ENCODE results near the gene AGFG1. TPM values are rescaled to one million over a fixed set of nuclear protein-coding genes. Genes with fewer than 3 reads are reported as not detected.

AGFG1 gene, protein sequence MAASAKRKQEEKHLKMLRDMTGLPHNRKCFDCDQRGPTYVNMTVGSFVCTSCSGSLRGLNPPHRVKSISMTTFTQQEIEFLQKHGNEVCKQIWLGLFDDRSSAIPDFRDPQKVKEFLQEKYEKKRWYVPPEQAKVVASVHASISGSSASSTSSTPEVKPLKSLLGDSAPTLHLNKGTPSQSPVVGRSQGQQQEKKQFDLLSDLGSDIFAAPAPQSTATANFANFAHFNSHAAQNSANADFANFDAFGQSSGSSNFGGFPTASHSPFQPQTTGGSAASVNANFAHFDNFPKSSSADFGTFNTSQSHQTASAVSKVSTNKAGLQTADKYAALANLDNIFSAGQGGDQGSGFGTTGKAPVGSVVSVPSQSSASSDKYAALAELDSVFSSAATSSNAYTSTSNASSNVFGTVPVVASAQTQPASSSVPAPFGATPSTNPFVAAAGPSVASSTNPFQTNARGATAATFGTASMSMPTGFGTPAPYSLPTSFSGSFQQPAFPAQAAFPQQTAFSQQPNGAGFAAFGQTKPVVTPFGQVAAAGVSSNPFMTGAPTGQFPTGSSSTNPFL
- 137 and 139 TPM in 2 replicates for total RNA-seq

- Mint-ChIP-seq H3K36me3 (ENCODE audit: low read depth) (no peaks in the 10 kb centered on the region), H3K27ac (peak within 1 kb of the TSS; percentile 78), H3K27me3 (ENCODE audit: low read depth) (no peaks in the 10 kb centered on the region), H3K9me3 (no peaks in the 10 kb centered on the region), H3K4me3 (ENCODE audit: low read depth) (peak within 1 kb of the TSS; percentile 88), H3K4me1 (ENCODE audit: low read depth) (peaks cover 31% of the 10 kb centered on the region)
- intact Hi-C loops (cut with micrococcal nuclease): loop anchor here (1.0 to 10.0 kb wide), 5 partner anchors 10 to 293 kb away; no protein-coding TSS in a partner anchor
- peak; percentile 81 for DNase-seq (ENCODE audit: low spot score)
These were observed at the start of gene AGFG1 for GRCh38 chr2:227471924-227472264. Gene AGFG1 (plus strand): TSS chr2:227472156. CDS start chr2:227472422, 266 bp downstream.

DNA sequence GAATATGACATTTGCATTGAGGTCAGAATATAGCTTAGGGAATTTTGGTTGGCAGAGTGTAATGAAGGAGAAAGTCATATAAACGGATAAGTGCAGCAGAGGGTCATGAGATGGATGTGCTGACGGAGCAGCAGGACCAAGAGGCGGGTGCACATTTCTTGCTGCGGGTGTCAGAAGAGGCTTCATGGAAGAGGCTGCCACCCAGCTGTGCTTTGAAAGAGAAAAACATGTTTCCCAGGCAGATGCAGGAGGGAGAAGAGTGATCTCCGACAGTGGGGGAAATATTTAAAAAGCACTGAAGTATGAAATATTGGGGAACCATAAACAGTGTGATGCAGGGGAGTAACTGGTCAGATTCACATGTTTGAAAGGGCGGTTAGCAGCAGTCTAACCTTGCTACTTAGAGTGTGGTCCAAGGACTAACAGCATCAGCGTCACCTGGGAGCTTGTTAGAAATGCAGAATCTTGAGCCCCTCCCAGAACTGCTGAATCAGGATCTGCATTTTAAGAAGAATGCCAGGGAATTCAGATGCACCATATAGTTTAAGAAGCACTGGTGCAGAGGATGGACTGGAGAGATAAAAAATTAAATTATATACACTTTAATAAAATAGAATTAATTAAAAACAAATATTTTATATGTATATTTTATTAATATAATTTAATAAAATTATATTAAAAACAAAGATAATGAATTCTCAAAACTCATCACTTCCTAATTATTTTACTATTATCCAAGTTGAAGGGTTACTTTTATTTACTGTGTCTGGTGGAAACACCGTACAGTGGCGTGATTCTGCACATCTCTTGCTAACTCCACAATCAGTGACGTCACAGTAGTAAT lies 48.1 kb upstream of the AGFG1 start:
- H3K36me3 Mint-ChIP-seq (ENCODE audit: low read depth): no peaks in the 10 kb centered on the region
- no peak overlapping the region for H3K27ac Mint-ChIP-seq
- H3K4me1 Mint-ChIP-seq (ENCODE audit: low read depth): peaks cover 4% of the 10 kb centered on the region
- no peaks in the 10 kb centered on the region for H3K27me3 Mint-ChIP-seq (ENCODE audit: low read depth)
- no peak for DNase-seq (ENCODE audit: low spot score)
- H3K9me3 Mint-ChIP-seq: no peaks in the 10 kb centered on the region
- intact Hi-C loops (cut with micrococcal nuclease): no loop called here
- no peak overlapping the region for H3K4me3 Mint-ChIP-seq (ENCODE audit: low read depth)

DNA sequence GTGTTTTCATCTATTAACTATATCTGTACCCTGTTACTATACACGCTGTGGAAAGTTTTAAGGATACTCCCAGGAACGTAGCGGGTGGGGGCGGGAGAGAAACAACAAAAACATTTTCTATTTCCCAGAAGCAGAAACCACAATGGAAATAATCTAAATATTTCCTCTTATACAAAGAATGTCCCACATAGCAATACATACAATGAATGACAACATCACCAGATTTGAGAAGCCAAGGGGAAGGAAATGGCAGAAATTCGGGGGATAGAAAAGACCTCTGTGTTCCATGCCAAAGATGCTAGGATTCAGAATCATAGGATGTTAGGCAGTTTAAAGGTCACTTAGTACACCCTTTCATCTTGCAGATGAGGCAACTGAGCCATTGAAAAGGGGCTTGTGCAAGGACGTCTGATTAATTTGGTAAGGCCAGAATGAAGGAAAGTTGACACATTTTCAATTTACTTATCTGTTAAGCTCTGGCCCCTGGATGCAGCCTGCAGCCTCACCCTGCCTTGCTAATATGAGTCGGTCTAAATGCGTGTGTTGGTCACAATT lies 43.1 kb upstream of the AGFG1 start:
- Mint-ChIP-seq H3K4me1 (ENCODE audit: low read depth) (peaks cover 5% of the 10 kb centered on the region), H3K9me3 (peaks cover 15% of the 10 kb centered on the region), H3K27ac (no peak overlapping the region), H3K4me3 (ENCODE audit: low read depth) (no peak overlapping the region), H3K36me3 (ENCODE audit: low read depth) (peaks cover 11% of the 10 kb centered on the region), H3K27me3 (ENCODE audit: low read depth) (no peaks in the 10 kb centered on the region)
- DNase-seq (ENCODE audit: low spot score): no peak
- intact Hi-C loops (cut with micrococcal nuclease): no loop called here

DNA sequence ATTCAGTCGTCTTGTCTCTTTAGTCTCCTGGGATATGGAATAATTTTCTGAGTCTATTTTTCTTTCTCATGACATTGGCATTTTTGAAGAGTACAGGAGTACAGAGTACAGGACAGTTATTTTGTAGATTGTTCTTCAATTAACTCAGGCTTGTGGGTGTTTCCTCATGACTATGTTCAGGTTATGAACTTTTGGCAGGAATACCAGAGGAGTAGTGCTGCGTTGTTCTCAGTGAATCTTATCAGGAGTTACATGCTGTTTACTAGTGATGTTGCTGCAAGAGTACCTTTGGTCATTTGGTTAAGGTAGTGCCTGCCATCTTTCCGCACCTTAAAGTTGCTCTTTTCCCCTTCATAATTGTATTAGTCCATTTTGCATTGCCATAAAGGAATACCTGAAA lies 41.3 kb upstream of the AGFG1 start:
- H3K4me3 Mint-ChIP-seq (ENCODE audit: low read depth): no peak overlapping the region
- H3K36me3 Mint-ChIP-seq (ENCODE audit: low read depth): peaks cover 11% of the 10 kb centered on the region
- DNase-seq (ENCODE audit: low spot score): no peak
- intact Hi-C loops (cut with micrococcal nuclease): no loop called here
- no peaks in the 10 kb centered on the region for H3K27me3 Mint-ChIP-seq (ENCODE audit: low read depth)
- H3K4me1 Mint-ChIP-seq (ENCODE audit: low read depth): peaks cover 5% of the 10 kb centered on the region
- H3K9me3 Mint-ChIP-seq: peaks cover 15% of the 10 kb centered on the region
- H3K27ac Mint-ChIP-seq: no peak overlapping the region

DNA sequence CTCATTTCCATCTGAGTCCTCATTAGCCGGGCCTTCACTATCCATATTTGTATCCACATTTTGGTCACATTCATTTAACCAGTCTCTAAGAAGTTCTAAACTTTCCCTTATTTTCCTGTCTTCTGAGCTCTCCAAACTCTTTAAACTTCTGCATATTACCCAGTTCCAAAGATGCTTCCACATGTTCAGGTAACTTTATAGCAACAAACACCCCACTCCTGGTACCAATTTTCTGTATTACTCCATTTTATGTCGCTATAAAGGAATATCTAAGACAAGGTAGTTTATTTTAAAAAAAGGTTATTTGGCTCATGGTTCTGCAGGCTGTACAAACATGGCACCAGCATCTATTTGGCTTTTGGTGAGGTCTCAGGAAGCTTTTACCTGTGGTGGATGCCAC lies 38.8 kb upstream of the AGFG1 start:
- intact Hi-C loops (cut with micrococcal nuclease): no loop called here
- peaks cover 15% of the 10 kb centered on the region for H3K9me3 Mint-ChIP-seq
- H3K4me1 Mint-ChIP-seq (ENCODE audit: low read depth): peaks cover 5% of the 10 kb centered on the region
- H3K27ac Mint-ChIP-seq: no peak overlapping the region
- no peaks in the 10 kb centered on the region for H3K27me3 Mint-ChIP-seq (ENCODE audit: low read depth)
- DNase-seq (ENCODE audit: low spot score): no peak
- H3K4me3 Mint-ChIP-seq (ENCODE audit: low read depth): no peak overlapping the region
- H3K36me3 Mint-ChIP-seq (ENCODE audit: low read depth): peaks cover 11% of the 10 kb centered on the region

DNA sequence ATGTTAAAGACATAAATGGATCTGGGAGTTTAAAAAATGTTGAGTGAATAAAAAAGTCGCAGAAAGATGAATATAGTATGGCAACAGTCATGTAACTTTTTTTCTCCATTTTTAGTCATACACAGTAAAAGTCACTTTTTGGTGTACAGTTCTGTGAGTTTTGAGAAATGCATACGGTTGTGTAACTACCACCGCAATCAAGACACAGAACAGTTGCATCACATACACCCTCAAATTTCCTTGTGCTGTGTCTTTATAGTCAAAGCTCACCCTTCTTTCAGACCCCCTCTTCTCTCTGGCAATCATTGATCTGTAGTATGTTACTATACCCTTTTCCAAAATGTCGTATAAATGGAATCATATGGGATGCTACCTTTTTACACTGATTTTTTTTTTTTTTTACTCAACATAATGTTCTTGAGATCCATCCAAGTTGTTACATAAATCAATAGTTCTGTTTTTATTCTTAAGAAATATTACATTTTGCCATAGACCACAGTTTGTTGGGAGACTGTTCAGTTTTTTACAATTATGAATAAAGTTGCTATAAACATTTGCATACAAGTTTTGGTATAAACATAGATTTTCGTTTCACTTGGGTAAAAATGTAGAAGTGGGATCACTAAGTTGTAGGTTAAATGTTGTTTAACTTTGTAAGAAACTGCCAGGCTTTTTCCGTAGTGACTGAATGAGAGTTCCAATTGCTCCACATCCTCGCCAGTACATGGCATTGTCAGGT lies 35.4 kb upstream of the AGFG1 start:
- intact Hi-C loops (cut with micrococcal nuclease): no loop called here
- H3K36me3 Mint-ChIP-seq (ENCODE audit: low read depth): peaks cover 11% of the 10 kb centered on the region

DNA sequence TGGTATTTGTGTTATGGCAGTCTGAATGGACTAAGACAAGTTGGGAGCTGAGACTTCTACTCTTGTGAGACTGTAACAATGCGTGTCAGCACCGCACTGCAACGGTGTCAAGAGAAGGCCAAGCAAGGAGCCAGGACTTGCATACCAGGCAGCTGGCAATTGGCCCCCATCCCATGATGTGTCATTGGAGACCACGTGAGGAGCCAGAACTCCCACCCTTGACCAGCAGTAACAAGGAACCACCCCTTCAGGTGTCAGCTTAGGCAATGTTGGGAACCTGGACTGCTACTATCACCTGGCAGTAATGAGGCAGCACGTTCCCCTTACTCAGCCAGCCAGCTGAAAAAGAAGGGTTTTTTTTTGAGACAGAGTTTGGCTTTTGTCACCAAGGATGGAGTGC lies 32.7 kb upstream of the AGFG1 start:
- no peaks in the 10 kb centered on the region for H3K9me3 Mint-ChIP-seq

More for the DNA sequence above, 35.4 kb upstream of the AGFG1 start:
- H3K4me3 Mint-ChIP-seq (ENCODE audit: low read depth): no peak overlapping the region
- H3K4me1 Mint-ChIP-seq (ENCODE audit: low read depth): no peaks in the 10 kb centered on the region
- H3K9me3 Mint-ChIP-seq: peaks cover 11% of the 10 kb centered on the region
- no peak overlapping the region for H3K27ac Mint-ChIP-seq
- no peaks in the 10 kb centered on the region for H3K27me3 Mint-ChIP-seq (ENCODE audit: low read depth)
- no peak for DNase-seq (ENCODE audit: low spot score)

DNA sequence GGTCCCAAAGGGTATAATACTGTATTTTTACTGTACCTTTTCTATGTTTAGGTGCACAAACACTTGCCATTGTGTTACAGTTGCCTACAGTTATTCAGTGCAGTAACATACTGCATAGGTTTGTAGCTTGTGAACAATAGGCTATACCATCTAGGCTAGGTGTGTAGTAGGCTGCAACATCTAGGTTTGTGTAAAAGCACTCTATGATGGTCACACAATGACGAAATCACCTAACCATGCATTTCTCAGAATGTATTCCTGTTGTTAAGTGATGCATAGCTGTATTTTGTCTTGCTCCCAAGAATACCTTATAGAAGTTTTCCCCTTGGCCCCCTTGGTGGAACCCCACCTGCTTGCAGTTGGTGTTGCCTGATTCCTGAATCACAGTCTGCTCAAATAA lies 29.3 kb upstream of the AGFG1 start:
- no peaks in the 10 kb centered on the region for H3K27me3 Mint-ChIP-seq (ENCODE audit: low read depth)
- no peaks in the 10 kb centered on the region for H3K36me3 Mint-ChIP-seq (ENCODE audit: low read depth)
- H3K4me3 Mint-ChIP-seq (ENCODE audit: low read depth): no peak overlapping the region
- DNase-seq (ENCODE audit: low spot score): no peak
- no peaks in the 10 kb centered on the region for H3K4me1 Mint-ChIP-seq (ENCODE audit: low read depth)
- intact Hi-C loops (cut with micrococcal nuclease): no loop called here
- no peaks in the 10 kb centered on the region for H3K9me3 Mint-ChIP-seq
- no peak overlapping the region for H3K27ac Mint-ChIP-seq

More for the DNA sequence above, 32.7 kb upstream of the AGFG1 start:
- no peak for DNase-seq (ENCODE audit: low spot score)
- H3K36me3 Mint-ChIP-seq (ENCODE audit: low read depth): no peaks in the 10 kb centered on the region
- no peak overlapping the region for H3K27ac Mint-ChIP-seq
- no peaks in the 10 kb centered on the region for H3K27me3 Mint-ChIP-seq (ENCODE audit: low read depth)
- intact Hi-C loops (cut with micrococcal nuclease): no loop called here
- H3K4me1 Mint-ChIP-seq (ENCODE audit: low read depth): no peaks in the 10 kb centered on the region
- H3K4me3 Mint-ChIP-seq (ENCODE audit: low read depth): no peak overlapping the region

GRCh38 chr2:227443889-227444568 lies 27.9 kb upstream of the AGFG1 start:
- Mint-ChIP-seq H3K36me3 (ENCODE audit: low read depth) (no peaks in the 10 kb centered on the region), H3K27me3 (ENCODE audit: low read depth) (no peaks in the 10 kb centered on the region), H3K4me3 (ENCODE audit: low read depth) (no peak overlapping the region), H3K4me1 (ENCODE audit: low read depth) (no peaks in the 10 kb centered on the region), H3K9me3 (no peaks in the 10 kb centered on the region), H3K27ac (no peak overlapping the region)
- no peak for DNase-seq (ENCODE audit: low spot score)
- intact Hi-C loops (cut with micrococcal nuclease): no loop called here

DNA sequence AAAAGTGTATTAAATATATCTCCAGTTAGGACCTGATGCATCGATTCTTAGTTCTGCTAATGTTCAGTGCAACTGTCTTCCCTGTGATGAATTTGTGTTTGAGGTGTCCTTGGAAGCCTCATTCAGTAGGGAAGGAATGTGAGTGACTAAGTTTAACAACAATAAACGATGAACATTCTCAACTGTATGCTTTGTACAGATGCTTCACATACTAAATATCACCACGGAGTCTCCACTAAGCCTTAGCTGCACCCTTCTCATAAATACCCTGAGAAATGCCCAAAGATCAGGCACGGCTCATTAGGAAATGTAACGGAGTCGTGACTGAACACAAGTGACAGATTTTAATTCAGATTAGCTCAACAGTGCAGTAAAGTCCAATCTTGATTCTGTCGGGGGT lies 24.4 kb upstream of the AGFG1 start:
- no peaks in the 10 kb centered on the region for H3K9me3 Mint-ChIP-seq
- no peaks in the 10 kb centered on the region for H3K36me3 Mint-ChIP-seq (ENCODE audit: low read depth)
- no peak overlapping the region for H3K27ac Mint-ChIP-seq
- H3K4me3 Mint-ChIP-seq (ENCODE audit: low read depth): no peak overlapping the region
- no peaks in the 10 kb centered on the region for H3K27me3 Mint-ChIP-seq (ENCODE audit: low read depth)
- no peak for DNase-seq (ENCODE audit: low spot score)
- no peaks in the 10 kb centered on the region for H3K4me1 Mint-ChIP-seq (ENCODE audit: low read depth)
- intact Hi-C loops (cut with micrococcal nuclease): no loop called here

- Mint-ChIP-seq H3K9me3 (no peaks in the 10 kb centered on the region), H3K27me3 (ENCODE audit: low read depth) (no peaks in the 10 kb centered on the region), H3K27ac (no peak overlapping the region), H3K36me3 (ENCODE audit: low read depth) (no peaks in the 10 kb centered on the region), H3K4me3 (ENCODE audit: low read depth) (no peak overlapping the region), H3K4me1 (ENCODE audit: low read depth) (peaks cover 6% of the 10 kb centered on the region)
- DNase-seq (ENCODE audit: low spot score): no peak
- intact Hi-C loops (cut with micrococcal nuclease): no loop called here
These were observed 21.6 kb upstream of the AGFG1 start for GRCh38 chr2:227450311-227450841.
